GM21576 (cell line): ENCODE results near the gene PCDHGB1.
"Not testable (repeated sequence)": the region's sequence is repeated elsewhere in the genome, so short reads cannot be mapped to it uniquely, and the experiment has no call there.

ENCODE experiments used
- ATAC-seq: cut with Tn5 transposase; IDR thresholded peaks from one replicate; pipeline ENCODE4 v1.9.1; 2021; ENCODE audit warnings: mild to moderate bottlenecking, moderate library complexity; ENCODE audit not compliant: unreplicated experiment

PCDHGB1 gene

DNA sequence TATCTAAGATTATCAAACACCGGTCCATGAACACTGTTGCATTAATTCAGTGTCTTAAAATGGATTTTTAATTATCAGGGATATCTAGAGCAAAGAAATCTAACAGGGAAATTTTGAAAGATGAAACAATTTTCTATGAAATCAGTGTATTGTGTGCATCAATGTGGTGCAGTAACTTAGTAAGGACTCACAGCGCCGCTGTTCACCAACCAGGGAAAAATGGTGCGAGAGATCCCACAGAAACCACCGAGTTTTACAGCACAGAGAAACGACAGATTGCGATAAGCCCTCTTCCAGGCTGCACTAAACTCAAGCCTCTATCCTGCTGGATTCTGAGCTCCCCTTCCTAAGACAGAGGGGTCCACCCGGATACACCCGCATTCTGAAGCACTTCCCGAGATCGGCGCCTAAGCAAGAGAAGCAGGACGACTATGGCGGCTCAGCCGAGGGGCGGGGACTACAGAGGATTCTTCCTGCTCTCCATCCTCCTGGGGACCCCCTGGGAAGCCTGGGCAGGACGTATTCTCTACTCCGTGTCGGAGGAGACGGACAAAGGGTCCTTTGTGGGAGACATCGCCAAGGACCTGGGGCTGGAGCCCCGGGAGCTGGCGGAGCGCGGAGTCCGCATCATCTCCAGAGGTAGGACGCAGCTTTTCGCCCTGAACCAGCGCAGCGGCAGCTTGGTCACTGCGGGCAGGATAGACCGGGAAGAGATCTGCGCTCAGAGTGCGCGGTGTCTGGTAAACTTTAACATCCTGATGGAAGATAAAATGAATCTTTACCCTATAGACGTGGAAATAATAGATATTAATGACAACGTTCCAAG lies 32.8 kb downstream of the PCDHGB1 start, which contains the start of gene PCDHGA7:
TSS of gene PCDHGA7 (plus strand) at position 274 of the 826 bp plus-strand sequence. CDS start at position 432, 158 bp downstream.
- ATAC-seq = no peak

DNA sequence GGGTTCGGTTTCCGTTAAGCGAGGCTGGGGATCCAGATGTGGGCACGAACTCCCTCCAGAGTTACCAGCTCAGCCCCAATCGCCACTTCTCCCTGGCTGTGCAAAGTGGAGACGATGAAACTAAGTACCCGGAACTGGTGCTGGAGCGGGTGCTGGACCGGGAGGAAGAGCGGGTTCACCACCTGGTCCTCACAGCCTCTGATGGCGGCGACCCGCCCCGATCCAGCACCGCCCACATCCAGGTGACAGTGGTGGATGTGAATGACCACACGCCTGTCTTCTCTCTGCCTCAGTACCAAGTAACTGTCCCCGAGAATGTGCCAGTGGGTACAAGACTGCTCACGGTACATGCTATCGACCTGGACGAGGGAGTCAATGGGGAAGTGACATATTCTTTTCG lies 33.4 kb downstream of the PCDHGB1 start:
- ATAC-seq = no peak

DNA sequence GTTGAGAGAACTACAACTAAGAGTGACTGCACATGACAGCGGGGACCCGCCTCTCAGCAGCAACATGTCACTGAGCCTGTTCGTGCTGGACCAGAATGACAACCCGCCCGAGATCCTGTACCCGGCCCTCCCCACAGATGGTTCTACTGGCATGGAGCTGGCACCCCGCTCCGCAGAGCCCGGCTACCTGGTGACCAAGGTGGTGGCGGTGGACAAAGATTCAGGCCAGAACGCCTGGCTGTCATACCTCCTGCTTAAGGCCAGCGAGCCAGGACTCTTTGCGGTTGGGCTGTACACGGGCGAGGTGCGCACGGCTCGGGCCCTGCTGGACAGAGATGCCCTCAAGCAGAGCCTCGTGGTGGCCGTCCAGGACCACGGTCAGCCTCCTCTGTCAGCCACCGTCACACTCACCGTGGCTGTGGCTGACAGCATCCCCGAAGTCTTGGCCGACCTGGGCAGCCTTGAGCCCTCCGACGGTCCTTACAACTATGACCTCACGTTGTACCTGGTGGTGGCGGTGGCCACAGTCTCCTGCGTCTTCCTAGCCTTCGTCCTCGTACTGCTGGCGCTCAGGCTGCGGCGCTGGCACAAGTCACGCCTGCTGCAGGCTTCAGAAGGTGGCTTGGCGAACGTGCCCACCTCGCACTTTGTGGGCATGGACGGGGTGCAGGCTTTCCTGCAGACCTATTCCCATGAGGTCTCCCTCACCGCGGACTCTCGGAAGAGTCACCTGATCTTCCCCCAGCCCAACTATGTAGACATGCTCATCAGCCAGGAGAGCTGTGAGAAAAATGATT lies 34.8 kb downstream of the PCDHGB1 start:
- no peak for ATAC-seq

DNA sequence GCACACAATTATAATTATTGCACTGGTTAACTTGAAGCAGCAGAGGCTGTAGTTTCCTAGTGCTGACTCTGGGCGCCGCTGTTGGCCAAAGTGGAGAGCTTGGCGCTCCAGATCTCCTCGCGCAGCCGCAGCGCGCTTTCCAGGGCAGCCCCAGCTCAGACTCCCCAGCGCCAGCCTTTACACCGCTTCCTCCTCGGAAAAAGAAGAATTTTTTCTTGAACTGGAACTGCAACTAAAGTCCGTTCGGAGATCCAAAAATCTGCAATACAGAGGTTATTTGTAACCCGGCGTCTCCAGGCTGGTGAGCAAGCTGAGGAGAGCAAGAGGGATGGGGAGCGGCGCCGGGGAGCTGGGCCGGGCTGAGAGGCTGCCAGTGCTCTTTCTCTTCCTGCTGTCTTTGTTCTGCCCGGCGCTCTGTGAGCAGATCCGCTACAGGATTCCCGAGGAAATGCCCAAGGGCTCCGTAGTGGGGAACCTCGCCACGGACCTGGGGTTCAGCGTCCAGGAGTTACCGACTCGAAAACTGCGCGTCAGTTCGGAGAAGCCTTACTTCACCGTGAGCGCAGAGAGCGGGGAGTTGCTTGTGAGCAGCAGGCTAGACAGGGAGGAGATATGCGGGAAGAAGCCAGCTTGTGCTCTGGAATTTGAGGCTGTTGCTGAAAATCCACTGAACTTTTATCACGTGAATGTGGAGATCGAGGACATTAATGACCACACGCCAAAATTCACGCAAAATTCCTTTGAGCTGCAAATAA lies 37.8 kb downstream of the PCDHGB1 start, which contains the start of gene PCDHGB4:
TSS of gene PCDHGB4 (plus strand) at position 142 of the 755 bp plus-strand sequence. CDS start at position 329, 187 bp downstream.
- ATAC-seq = peak; percentile 76

DNA sequence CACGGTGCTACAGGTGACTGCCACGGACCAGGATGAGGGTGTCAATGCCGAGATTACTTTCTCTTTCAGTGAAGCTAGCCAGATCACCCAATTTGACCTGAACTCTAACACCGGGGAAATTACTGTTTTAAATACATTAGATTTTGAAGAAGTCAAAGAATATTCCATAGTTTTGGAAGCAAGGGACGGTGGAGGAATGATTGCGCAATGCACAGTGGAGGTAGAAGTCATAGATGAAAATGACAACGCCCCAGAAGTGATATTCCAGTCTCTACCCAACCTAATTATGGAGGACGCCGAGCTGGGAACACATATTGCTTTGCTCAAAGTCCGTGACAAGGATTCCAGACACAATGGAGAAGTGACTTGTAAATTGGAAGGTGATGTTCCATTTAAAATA lies 38.8 kb downstream of the PCDHGB1 start:
- ATAC-seq = no peak

DNA sequence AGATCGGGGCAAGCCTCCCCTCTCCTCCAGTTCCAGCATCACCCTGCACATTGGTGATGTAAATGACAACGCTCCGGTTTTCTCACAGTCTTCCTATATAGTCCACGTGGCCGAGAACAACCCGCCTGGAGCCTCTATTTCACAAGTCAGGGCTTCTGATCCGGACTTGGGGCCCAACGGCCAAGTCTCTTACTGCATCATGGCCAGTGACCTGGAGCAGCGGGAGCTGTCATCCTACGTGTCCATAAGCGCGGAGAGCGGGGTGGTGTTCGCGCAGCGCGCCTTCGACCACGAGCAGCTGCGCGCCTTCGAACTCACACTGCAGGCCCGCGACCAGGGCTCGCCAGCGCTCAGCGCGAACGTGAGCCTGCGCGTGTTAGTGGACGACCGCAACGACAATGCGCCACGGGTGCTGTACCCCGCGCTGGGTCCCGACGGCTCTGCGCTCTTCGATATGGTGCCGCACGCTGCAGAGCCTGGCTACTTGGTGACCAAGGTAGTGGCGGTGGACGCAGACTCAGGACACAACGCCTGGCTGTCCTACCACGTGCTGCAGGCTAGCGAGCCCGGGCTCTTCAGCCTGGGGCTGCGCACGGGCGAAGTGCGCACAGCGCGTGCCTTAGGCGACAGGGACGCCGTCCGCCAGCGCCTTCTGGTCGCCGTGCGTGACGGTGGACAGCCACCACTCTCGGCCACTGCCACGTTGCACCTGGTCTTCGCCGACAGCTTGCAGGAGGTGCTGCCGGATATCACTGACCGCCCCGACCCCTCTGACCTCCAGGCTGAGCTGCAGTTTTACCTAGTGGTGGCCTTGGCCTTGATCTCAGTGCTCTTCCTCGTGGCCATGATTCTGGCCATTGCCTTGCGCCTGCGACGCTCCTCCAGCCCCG lies 39.5 kb downstream of the PCDHGB1 start:
- ATAC-seq = no peak

DNA sequence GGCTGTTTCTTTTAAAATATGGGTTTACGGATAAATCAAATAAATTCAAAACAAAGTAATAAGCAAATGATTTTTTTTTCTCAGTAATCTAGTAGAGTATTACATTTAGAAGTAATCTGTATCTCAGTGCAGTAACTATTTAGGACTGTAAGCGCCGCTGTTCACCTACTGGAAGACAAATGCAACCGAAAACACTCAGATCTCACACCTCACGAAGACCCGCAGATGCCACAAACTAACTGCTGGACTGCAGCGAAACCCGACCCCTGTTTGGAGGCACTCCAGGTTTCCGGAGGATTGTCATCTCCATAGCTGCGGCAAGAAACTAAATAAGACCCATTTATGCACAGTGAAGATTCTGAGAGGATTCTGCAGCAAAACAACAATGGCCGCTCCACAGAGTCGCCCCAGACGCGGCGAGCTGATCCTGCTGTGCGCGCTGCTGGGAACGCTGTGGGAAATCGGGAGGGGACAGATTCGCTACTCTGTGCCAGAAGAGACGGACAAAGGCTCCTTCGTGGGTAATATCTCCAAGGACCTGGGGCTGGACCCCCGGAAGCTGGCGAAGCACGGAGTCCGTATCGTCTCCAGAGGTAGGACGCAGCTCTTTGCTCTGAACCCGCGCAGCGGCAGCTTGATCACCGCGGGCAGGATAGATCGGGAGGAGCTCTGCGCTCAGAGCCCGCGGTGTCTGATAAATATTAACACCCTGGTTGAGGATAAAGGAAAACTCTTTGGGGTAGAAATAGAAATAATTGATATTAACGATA lies 42.7 kb downstream of the PCDHGB1 start, which contains the start of gene PCDHGA8:
TSS of gene PCDHGA8 (plus strand) at position 205 of the 770 bp plus-strand sequence. CDS start at position 386, 181 bp downstream.
- ATAC-seq = no peak

DNA sequence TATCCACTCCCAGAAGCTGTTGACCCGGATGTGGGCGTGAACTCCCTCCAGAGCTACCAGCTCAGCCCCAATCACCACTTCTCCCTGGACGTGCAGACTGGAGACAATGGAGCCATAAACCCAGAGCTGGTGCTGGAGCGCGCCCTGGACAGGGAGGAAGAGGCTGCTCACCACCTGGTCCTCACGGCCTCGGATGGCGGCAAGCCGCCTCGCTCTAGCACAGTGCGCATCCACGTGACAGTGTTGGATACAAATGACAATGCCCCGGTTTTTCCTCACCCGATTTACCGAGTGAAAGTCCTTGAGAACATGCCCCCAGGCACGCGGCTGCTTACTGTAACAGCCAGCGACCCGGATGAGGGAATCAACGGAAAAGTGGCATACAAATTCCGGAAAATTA lies 43.4 kb downstream of the PCDHGB1 start:
- no peak for ATAC-seq

DNA sequence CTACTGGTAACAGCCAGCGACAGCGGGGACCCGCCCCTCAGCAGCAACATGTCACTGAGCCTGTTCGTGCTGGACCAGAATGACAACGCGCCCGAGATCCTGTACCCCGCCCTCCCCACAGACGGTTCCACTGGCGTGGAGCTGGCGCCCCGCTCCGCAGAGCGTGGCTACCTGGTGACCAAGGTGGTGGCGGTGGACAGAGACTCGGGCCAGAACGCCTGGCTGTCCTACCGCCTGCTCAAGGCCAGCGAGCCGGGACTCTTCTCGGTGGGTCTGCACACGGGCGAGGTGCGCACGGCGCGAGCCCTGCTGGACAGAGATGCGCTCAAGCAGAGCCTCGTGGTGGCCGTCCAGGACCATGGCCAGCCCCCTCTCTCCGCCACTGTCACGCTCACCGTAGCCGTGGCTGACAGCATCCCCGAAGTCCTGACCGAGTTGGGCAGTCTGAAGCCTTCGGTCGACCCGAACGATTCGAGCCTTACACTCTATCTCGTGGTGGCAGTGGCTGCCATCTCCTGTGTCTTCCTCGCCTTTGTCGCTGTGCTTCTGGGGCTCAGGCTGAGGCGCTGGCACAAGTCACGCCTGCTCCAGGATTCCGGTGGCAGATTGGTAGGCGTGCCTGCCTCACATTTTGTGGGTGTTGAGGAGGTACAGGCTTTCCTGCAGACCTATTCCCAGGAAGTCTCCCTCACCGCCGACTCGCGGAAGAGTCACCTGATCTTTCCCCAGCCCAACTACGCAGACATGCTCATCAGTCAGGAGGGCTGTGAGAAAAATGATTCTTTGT lies 44.7 kb downstream of the PCDHGB1 start:
- ATAC-seq = not testable (repeated sequence)

DNA sequence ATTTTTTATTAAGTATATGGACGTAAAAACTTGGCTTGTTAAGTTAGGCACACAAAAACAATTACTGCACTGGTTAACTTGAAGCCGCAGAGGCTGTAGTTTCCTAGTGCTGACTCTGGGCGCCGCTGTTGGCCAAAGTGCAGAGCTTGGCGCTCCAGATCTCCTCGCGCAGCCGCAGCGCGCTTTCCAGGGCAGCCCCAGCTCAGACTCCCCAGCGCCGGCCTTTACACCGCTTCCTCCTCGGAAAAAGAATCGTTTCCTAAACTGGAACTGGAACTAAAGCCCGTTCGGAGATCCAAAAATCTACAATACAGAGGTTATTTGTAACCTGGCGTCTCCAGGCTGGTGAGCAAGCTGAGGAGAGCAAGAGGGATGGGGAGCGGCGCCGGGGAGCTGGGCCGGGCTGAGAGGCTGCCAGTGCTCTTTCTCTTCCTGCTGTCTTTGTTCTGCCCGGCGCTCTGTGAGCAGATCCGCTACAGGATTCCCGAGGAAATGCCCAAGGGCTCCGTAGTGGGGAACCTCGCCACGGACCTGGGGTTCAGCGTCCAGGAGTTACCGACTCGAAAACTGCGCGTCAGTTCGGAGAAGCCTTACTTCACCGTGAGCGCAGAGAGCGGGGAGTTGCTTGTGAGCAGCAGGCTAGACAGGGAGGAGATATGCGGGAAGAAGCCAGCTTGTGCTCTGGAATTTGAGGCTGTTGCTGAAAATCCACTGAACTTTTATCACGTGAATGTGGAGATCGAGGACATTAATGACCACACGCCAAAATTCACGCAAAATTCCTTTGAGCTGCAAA lies 48.1 kb downstream of the PCDHGB1 start, which contains the start of gene PCDHGB5:
TSS of gene PCDHGB5 (plus strand) at position 192 of the 796 bp plus-strand sequence. CDS start at position 373, 181 bp downstream.
- peak; percentile 91 for ATAC-seq

DNA sequence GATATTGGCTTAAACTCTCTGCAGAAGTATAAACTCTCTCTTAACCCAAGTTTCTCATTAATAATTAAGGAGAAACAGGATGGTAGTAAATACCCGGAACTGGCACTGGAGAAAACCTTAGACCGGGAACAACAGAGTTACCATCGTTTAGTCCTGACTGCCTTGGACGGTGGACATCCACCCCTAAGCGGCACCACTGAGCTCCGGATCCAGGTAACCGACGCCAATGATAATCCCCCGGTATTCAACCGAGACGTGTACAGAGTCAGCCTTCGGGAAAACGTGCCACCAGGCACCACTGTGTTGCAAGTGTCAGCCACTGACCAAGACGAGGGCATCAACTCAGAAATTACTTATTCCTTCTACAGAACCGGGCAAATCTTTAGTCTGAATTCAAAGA lies 48.7 kb downstream of the PCDHGB1 start:
- no peak for ATAC-seq

DNA sequence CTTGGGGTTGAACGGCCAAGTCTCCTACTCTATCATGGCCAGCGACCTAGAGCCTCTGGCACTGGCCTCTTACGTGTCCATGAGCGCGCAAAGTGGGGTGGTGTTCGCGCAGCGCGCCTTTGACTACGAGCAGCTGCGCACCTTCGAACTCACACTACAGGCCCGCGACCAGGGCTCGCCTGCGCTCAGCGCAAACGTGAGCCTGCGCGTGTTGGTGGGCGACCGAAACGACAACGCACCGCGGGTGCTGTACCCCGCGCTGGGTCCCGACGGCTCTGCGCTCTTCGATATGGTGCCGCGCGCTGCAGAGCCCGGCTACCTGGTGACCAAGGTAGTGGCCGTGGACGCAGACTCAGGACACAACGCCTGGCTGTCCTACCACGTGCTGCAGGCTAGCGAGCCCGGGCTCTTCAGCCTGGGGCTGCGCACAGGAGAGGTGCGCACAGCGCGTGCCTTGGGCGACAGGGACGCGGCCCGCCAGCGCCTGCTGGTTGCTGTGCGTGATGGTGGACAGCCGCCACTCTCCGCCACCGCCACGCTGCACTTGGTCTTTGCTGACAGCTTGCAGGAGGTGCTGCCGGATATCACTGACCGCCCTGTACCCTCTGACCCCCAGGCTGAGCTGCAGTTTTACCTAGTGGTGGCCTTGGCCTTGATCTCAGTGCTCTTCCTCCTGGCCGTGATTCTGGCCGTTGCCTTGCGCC lies 49.8 kb downstream of the PCDHGB1 start:
- no peak for ATAC-seq
